K562 (cell line): ENCODE measurements around the gene CEP41. TPM values are rescaled to one million over a fixed set of nuclear protein-coding genes. Genes with fewer than 3 reads are reported as not detected.

Experiments used
- ARID2 ChIP-seq: fragments of 450-650 bp; IDR thresholded peaks from 2 replicates; pipeline ENCODE4 v1.6.1; 2017; ENCODE audit warnings: antibody characterized with exemption, mild to moderate bottlenecking
- BHLHE40 ChIP-seq: IDR thresholded peaks from 2 replicates; pipeline ENCODE4 v1.6.1; 2011; ENCODE audit warnings: low read length, improper control_type of control experiment
- CHD2 ChIP-seq: IDR thresholded peaks from 2 replicates; pipeline ENCODE4 v1.6.1; 2011; ENCODE audit warnings: low read depth, low read length
- ELK1 ChIP-seq: sonication (generic); formaldehyde crosslinking; IDR thresholded peaks from 2 replicates; pipeline ENCODE4 v1.8.1; 2022; ENCODE audit warnings: missing genetic modification reagents
- EP300 ChIP-seq: IDR thresholded peaks from 2 replicates; pipeline ENCODE4 v1.6.1; 2012; ENCODE audit warnings: low read length, improper control_type of control experiment
- EP400 ChIP-seq: fragments of 450-650 bp; IDR thresholded peaks from 2 replicates; pipeline ENCODE4 v1.6.1; 2017; ENCODE audit warnings: antibody characterized with exemption, mild to moderate bottlenecking, moderate library complexity
- EZH2 ChIP-seq: IDR thresholded peaks from 2 replicates; pipeline ENCODE4 v1.6.1; 2012; ENCODE audit warnings: low read depth, mild to moderate bottlenecking, inconsistent platforms, low read length, borderline replicate concordance
- GABPB2 ChIP-seq: fragments of 250-450 bp; sonication (Bioruptor Pico); conservative IDR thresholded peaks from 2 replicates; pipeline ENCODE4 v1.5.1; 2021; ENCODE audit warnings: mild to moderate bottlenecking
- MTA2 ChIP-seq: fragments of 450-650 bp; IDR thresholded peaks from 2 replicates; pipeline ENCODE4 v1.6.1; 2016; ENCODE audit warnings: low read depth
- NFYB ChIP-seq: IDR thresholded peaks from 2 replicates; pipeline ENCODE4 v1.6.1; 2011; ENCODE audit warnings: mild to moderate bottlenecking, moderate library complexity; ENCODE audit not compliant: insufficient read length; ENCODE audit errors: extremely low read depth
- NR3C1 ChIP-seq: sonication (generic); formaldehyde crosslinking; IDR thresholded peaks from 2 replicates; pipeline ENCODE4 v1.8.1; 2022; ENCODE audit warnings: missing genetic modification reagents
- POLR2AphosphoS5 ChIP-seq: IDR thresholded peaks from 2 replicates; pipeline ENCODE4 v1.6.1; 2011; ENCODE audit warnings: mild to moderate bottlenecking, low read depth, low read length, moderate library complexity; ENCODE audit not compliant: control insufficient read depth, insufficient read depth
- RAD21 ChIP-seq, 2 experiments: fragments of 250-450 bp in 1 of 2; fragments of 450-650 bp in 1 of 2; sonication (Bioruptor Pico) in 1 of 2; formaldehyde crosslinking in 1 of 2; IDR thresholded peaks in 1 of 2; conservative IDR thresholded peaks in 1 of 2; 2 replicates each; pipeline versions ENCODE4 v1.4.0 to v1.8.0; 2020 to 2022; ENCODE audit warnings: mild to moderate bottlenecking in 2 of 2, moderate library complexity in 1 of 2
- RAD51 ChIP-seq: fragments of 450-650 bp; IDR thresholded peaks from 2 replicates; pipeline ENCODE4 v1.7.1; 2016; ENCODE audit warnings: low read depth, mild to moderate bottlenecking, borderline replicate concordance
- RFX7 ChIP-seq: fragments of 250-450 bp; sonication (Bioruptor Pico); IDR thresholded peaks from 2 replicates; pipeline ENCODE4 v1.5.1; 2021; ENCODE audit warnings: mild to moderate bottlenecking
- SMARCA4 ChIP-seq: fragments of 450-650 bp; IDR thresholded peaks from 2 replicates; pipeline ENCODE4 v1.6.1; 2016
- TAL1 ChIP-seq: fragments of 450-650 bp; IDR thresholded peaks from 2 replicates; pipeline ENCODE4 v1.6.1; 2016; ENCODE audit warnings: mild to moderate bottlenecking
- TBP ChIP-seq: optimal IDR thresholded peaks from 2 replicates; pipeline ENCODE3; 2011; ENCODE audit warnings: low read depth, low read length, improper control_type of control experiment
- TCF3 ChIP-seq: sonication (generic); formaldehyde crosslinking; IDR thresholded peaks from 2 replicates; pipeline ENCODE4 v1.4.0; 2020; ENCODE audit warnings: mild to moderate bottlenecking, missing genetic modification reagents
- U2AF2 ChIP-seq: fragments of 200-400 bp; formaldehyde crosslinking; optimal IDR thresholded peaks from 2 replicates; pipeline ENCODE3; 2017; ENCODE audit warnings: low read depth, mild to moderate bottlenecking, low read length
- XRCC3 ChIP-seq: fragments of 450-650 bp; IDR thresholded peaks from 2 replicates; pipeline ENCODE4 v1.6.1; 2017; ENCODE audit warnings: mild to moderate bottlenecking, moderate library complexity
- ZNF133 ChIP-seq: fragments of 250-450 bp; sonication (Bioruptor Pico); IDR thresholded peaks from 2 replicates; pipeline ENCODE4 v1.4.0; 2020; ENCODE audit warnings: mild to moderate bottlenecking
- ZNF384 ChIP-seq: IDR thresholded peaks from 2 replicates; pipeline ENCODE4 v1.6.1; 2012; ENCODE audit warnings: low read depth, low read length, improper control_type of control experiment
- ZZZ3 ChIP-seq: fragments of 450-650 bp; IDR thresholded peaks from 2 replicates; pipeline ENCODE4 v1.6.1; 2016; ENCODE audit warnings: antibody characterized with exemption, mild to moderate bottlenecking, moderate library complexity
- polyA plus RNA-seq, 8 experiments: library from polyadenylated mRNA; depleted of rRNA in 4 of 8; stranded (reverse) in 5 of 8; unstranded in 3 of 8; fragments of >200 nt; fragmentation: Nextera tagmentation in 2 of 8; fragmentation: Illumina TruSeq in 1 of 8; extraction: Ambion mirVana in 2 of 8; extraction: Trizol in 1 of 8; gene quantifications; 2 replicates each; pipeline versions ENCODE4 v1.2.1 to v1.2.3, GENCODE V29; 2011 to 2014; ENCODE audit warnings: inconsistent platforms in 1 of 8, missing spikeins in 1 of 8
- total RNA-seq, 7 experiments: library from RNA; depleted of rRNA in 6 of 7; stranded (reverse); fragments of >200 nt in 6 of 7; fragmentation: Illumina TruSeq in 2 of 7; extraction: Trizol in 2 of 7; gene quantifications; 2 replicates each; pipeline versions ENCODE4 v1.2.1 to v1.2.3, GENCODE V29; 2011 to 2021; ENCODE audit warnings: low replicate concordance in 1 of 7
- TF ChIP-seq, protein P1 (sequence below), 2 experiments: fragments of 450-650 bp; IDR thresholded peaks; 2 replicates each; pipeline ENCODE4 v1.6.1; 2016

Gene CEP41
- total and polyA plus RNA-seq, 9 of the 15 experiments (the other 6 are each of a cell fraction or from before 2014, with no cell fraction given) = 1.5 to 15.5 (median 6.4) TPM

DNA sequence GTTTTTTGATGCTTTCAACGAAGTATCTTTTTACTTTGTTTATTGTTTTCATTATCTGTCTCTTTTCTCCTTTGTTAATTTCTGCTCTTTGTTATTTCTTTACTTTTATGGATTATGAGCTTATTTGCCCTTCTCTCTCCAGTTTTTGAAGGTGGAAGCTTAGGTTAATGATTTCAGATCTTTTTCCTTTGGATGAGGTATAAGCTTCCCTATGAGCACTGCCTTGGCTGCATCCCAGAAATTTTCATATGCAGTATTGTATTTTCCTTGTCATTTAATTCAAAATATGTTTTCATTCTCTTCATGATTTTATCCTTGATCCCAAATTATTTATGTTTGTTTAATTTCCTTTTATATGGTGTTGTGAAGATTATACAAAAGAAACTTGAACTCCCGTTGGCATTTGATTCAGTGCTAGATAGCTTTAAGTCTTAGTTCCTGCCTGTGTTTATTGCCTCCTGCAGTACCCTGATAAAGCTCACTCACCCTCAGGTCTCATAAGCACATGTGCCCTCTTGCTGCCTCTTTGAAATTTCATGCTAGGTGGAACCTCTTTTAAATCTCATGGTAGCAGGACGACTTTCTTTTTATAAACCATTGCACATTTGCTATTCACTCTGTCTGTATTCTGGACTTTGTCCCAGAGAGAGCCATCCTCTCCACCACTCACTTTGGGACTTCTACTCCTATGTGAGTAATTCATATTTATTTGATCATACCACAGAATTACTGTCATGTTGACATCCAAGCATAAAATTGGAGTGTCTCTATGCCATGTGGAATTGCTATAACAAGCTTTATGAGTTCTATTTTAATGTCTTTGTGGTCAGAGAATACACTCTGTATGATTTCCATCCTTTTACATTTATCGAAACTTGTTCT, 23.0 kb upstream of the CEP41 start (continued):
- TF ChIP-seq, protein P1, sequence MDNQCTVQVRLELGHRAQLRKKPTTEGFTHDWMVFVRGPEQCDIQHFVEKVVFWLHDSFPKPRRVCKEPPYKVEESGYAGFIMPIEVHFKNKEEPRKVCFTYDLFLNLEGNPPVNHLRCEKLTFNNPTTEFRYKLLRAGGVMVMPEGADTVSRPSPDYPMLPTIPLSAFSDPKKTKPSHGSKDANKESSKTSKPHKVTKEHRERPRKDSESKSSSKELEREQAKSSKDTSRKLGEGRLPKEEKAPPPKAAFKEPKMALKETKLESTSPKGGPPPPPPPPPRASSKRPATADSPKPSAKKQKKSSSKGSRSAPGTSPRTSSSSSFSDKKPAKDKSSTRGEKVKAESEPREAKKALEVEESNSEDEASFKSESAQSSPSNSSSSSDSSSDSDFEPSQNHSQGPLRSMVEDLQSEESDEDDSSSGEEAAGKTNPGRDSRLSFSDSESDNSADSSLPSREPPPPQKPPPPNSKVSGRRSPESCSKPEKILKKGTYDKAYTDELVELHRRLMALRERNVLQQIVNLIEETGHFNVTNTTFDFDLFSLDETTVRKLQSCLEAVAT (IDR thresholded peaks at IDR 0.05) = no peak
- TF ChIP-seq NFYB = no peak
- no peak for TF ChIP-seq ZNF133
- no peak for TF ChIP-seq ARID2
- TF ChIP-seq CHD2 = no peak
- TF ChIP-seq ZZZ3 = no peak
- TF ChIP-seq U2AF2 = no peak
- TF ChIP-seq TAL1 = peak; percentile 39; the same call in 1 of the 2 replicates
- no peak for TF ChIP-seq EP400
- no peak for TF ChIP-seq RAD51
- TF ChIP-seq EZH2 = no peak
- TF ChIP-seq TBP = no peak
- no peak for TF ChIP-seq RFX7 (CRISPR knock-in tag)
- no peak for TF ChIP-seq ZNF384
- peak; percentile 16; the same call in 1 of the 2 replicates for TF ChIP-seq EP300
- peak in 1 of 2 experiments; percentile 18; a peak in 1 of 4 replicates for TF ChIP-seq RAD21 (CRISPR knock-in tag; conservative IDR thresholded peaks at IDR 0.05 in 1 of 2, IDR thresholded peaks at IDR 0.05 in 1 of 2)
- TF ChIP-seq MTA2 = no peak
- peak; percentile 27; the same call in 1 of the 2 replicates for TF ChIP-seq POLR2AphosphoS5
- 0 out of 2 replicates have a peak, but pooled peaks have one; percentile 45 for TF ChIP-seq SMARCA4
- TF ChIP-seq ELK1 (CRISPR knock-in tag) = no peak
- TF ChIP-seq GABPB2 (CRISPR knock-in tag) = no peak
- no peak for TF ChIP-seq XRCC3
- TF ChIP-seq NR3C1 (CRISPR knock-in tag) = no peak
- peak; percentile 42; the same call in 1 of the 2 replicates for TF ChIP-seq TCF3
- TF ChIP-seq BHLHE40 = 0 out of 2 replicates have a peak, but pooled peaks have one; percentile 17
